H1 (cell line): Measurements from ENCODE around the gene MGAT5. TPM values are rescaled to one million over a fixed set of nuclear protein-coding genes. Genes with fewer than 3 reads are reported as not detected.

ENCODE experiments used
- CTCF ChIA-PET: fragments of 300-600 bp; sonication (Branson Sonifier 250); formaldehyde crosslinking; loops from one replicate; lab custom pipeline; 2021; ENCODE audit not compliant: partially characterized antibody; lab: Charles Lee
- POLR2A ChIA-PET: fragments of 300-600 bp; sonication (Branson Sonifier 250); formaldehyde crosslinking; loops from one replicate; lab custom pipeline; 2021; ENCODE audit warnings: inconsistent platforms; ENCODE audit not compliant: partially characterized antibody; lab: Charles Lee
- DNase-seq, 2 experiments: peaks; one replicate each; pipeline versions ENCODE4 v3.0.0 to v3.0.0-alpha.2; 2010 to 2022; ENCODE audit warnings: low spot score in 2 of 2, low read depth in 1 of 2, mixed read lengths in 1 of 2
- FAIRE-seq: peaks from 2 replicates; lab custom pipeline; 2011; peaks lifted over from hg19 to GRCh38; lab: Jason Lieb, UNC
- H2AFZ ChIP-seq: 2 replicates; pipeline ENCODE4 v1.8.1; 2012; ENCODE audit warnings: low read length, inconsistent platforms
- H2AK5ac ChIP-seq: 2 replicates; pipeline ENCODE4 v1.6.1; 2013; ENCODE audit warnings: low read depth, low read length
- H2BK120ac ChIP-seq: replicated peaks from 2 replicates; pipeline ENCODE3; 2013; ENCODE audit warnings: low read depth, low read length, inconsistent platforms
- H2BK12ac ChIP-seq: 2 replicates; pipeline ENCODE4 v1.6.1; 2013; ENCODE audit warnings: low read depth, low read length
- H2BK15ac ChIP-seq: 2 replicates; pipeline ENCODE4 v1.6.1; 2013; ENCODE audit warnings: low read length
- H2BK20ac ChIP-seq: 2 replicates; pipeline ENCODE4 v1.6.1; 2013; ENCODE audit warnings: low read length
- H2BK5ac ChIP-seq: 2 replicates; pipeline ENCODE4 v1.6.1; 2013; ENCODE audit warnings: low read depth, low read length
- H3K14ac ChIP-seq: 2 replicates; pipeline ENCODE4 v1.6.1; 2013; ENCODE audit warnings: inconsistent platforms; ENCODE audit not compliant: insufficient read length
- H3K18ac ChIP-seq: 2 replicates; pipeline ENCODE4 v1.6.1; 2013; ENCODE audit warnings: low read length; ENCODE audit errors: extremely low read depth
- H3K23ac ChIP-seq: 2 replicates; pipeline ENCODE4 v1.6.1; 2013; ENCODE audit warnings: inconsistent platforms; ENCODE audit not compliant: insufficient read length
- H3K23me2 ChIP-seq: 2 replicates; pipeline ENCODE4 v1.6.1; 2013; ENCODE audit warnings: low read depth, low read length
- H3K27ac ChIP-seq: 2 replicates; pipeline ENCODE4 v1.6.1; 2011; ENCODE audit warnings: low read depth, low read length, inconsistent platforms
- H3K27me3 ChIP-seq, 4 experiments: replicated peaks in 1 of 4; 1 replicate in 1 of 4; 2 replicates in 3 of 4; pipeline versions ENCODE4 v1.6.1 to v1.8.1; 2011 to 2013; ENCODE audit warnings: low read length in 3 of 4, mild to moderate bottlenecking in 3 of 4, inconsistent platforms in 2 of 4, mixed read lengths in 2 of 4, moderate library complexity in 1 of 4; ENCODE audit not compliant: control insufficient read depth in 3 of 4, insufficient read depth in 3 of 4; ENCODE audit errors: extremely low read depth in 1 of 4
- H3K36me3 ChIP-seq, 4 experiments: 2 replicates each; pipeline versions ENCODE4 v1.6.1 to v1.8.1; 2011 to 2013; ENCODE audit warnings: mild to moderate bottlenecking in 4 of 4, low read length in 3 of 4, moderate library complexity in 2 of 4, control low read depth in 1 of 4, inconsistent platforms in 1 of 4; ENCODE audit not compliant: insufficient read depth in 4 of 4, control insufficient read depth in 2 of 4
- H3K4ac ChIP-seq: replicated peaks from 2 replicates; pipeline ENCODE3; 2013; ENCODE audit warnings: low read length, low read depth, mixed read lengths, inconsistent platforms; ENCODE audit not compliant: insufficient read length
- H3K4me1 ChIP-seq, 4 experiments: replicated peaks in 1 of 4; 1 replicate in 1 of 4; 2 replicates in 3 of 4; pipeline versions ENCODE4 v1.6.1 to v1.8.1; 2011 to 2013; ENCODE audit warnings: low read length in 3 of 4, inconsistent platforms in 2 of 4, mixed read lengths in 1 of 4; ENCODE audit not compliant: insufficient read depth in 4 of 4, control insufficient read depth in 3 of 4
- H3K4me2 ChIP-seq, 2 experiments: 2 replicates each; pipeline versions ENCODE4 v1.6.1 to v1.8.1; 2011 to 2013; ENCODE audit warnings: low read depth in 2 of 2, low read length in 2 of 2, control low read depth in 1 of 2, inconsistent platforms in 1 of 2, mild to moderate bottlenecking in 1 of 2; ENCODE audit not compliant: insufficient read depth in 1 of 2
- H3K4me3 ChIP-seq, 4 experiments: fragments of 200-600, 300-600 bp in 1 of 4; sonication (generic), shearing (Covaris generic), sonication (Bioruptor Twin) in 1 of 4; 2 replicates each; pipeline versions ENCODE4 v1.5.1 to v1.8.1; 2011 to 2016; ENCODE audit warnings: low read length in 4 of 4, low read depth in 3 of 4, control low read depth in 2 of 4, inconsistent platforms in 2 of 4, mild to moderate bottlenecking in 2 of 4, mixed read lengths in 1 of 4, moderate library complexity in 1 of 4; ENCODE audit not compliant: insufficient read depth in 2 of 4; ENCODE audit errors: extremely low read depth in 1 of 4
- H3K56ac ChIP-seq: replicated peaks from 2 replicates; pipeline ENCODE3; 2013; ENCODE audit warnings: low read depth, mild to moderate bottlenecking, mixed read lengths, low read length, inconsistent platforms; ENCODE audit not compliant: insufficient read length
- H3K79me1 ChIP-seq: 2 replicates; pipeline ENCODE4 v1.6.1; 2013; ENCODE audit warnings: low read depth, low read length, control low read depth
- H3K79me2 ChIP-seq, 2 experiments: 2 replicates each; pipeline versions ENCODE4 v1.6.1 to v1.8.1; 2012 to 2013; ENCODE audit warnings: low read length in 2 of 2, mild to moderate bottlenecking in 2 of 2, inconsistent platforms in 1 of 2; ENCODE audit not compliant: insufficient read depth in 2 of 2, control insufficient read depth in 1 of 2
- H3K9ac ChIP-seq, 4 experiments: replicated peaks in 1 of 4; 1 replicate in 1 of 4; 2 replicates in 3 of 4; pipeline versions ENCODE4 v1.6.1 to v1.8.1; 2011 to 2013; ENCODE audit warnings: low read depth in 3 of 4, low read length in 3 of 4, control low read depth in 2 of 4, mild to moderate bottlenecking in 2 of 4, moderate library complexity in 2 of 4, inconsistent platforms in 1 of 4; ENCODE audit errors: extremely low read depth in 1 of 4
- H3K9me3 ChIP-seq, 2 experiments: 2 replicates each; pipeline versions ENCODE4 v1.6.1 to v1.8.1; 2012 to 2013; ENCODE audit warnings: mild to moderate bottlenecking in 2 of 2, moderate library complexity in 2 of 2, control low read depth in 1 of 2, inconsistent platforms in 1 of 2, low read depth in 1 of 2, low read length in 1 of 2, mixed read lengths in 1 of 2; ENCODE audit not compliant: insufficient read depth in 2 of 2
- H4K20me1 ChIP-seq, 2 experiments: replicated peaks in 1 of 2; 2 replicates each; pipeline versions ENCODE3 to v1.8.1; 2011 to 2013; ENCODE audit warnings: inconsistent platforms in 2 of 2, low read length in 2 of 2, mild to moderate bottlenecking in 1 of 2; ENCODE audit not compliant: insufficient read depth in 2 of 2, control insufficient read depth in 1 of 2
- H4K5ac ChIP-seq: 2 replicates; pipeline ENCODE4 v1.6.1; 2013; ENCODE audit warnings: low read length, low read depth, mixed read lengths, inconsistent platforms; ENCODE audit not compliant: insufficient read length
- H4K8ac ChIP-seq: 2 replicates; pipeline ENCODE4 v1.8.0; 2013; ENCODE audit warnings: mild to moderate bottlenecking, moderate library complexity, low read length, inconsistent platforms; ENCODE audit not compliant: insufficient read depth; ENCODE audit errors: extremely low read depth
- H4K91ac ChIP-seq: replicated peaks from 2 replicates; pipeline ENCODE3; 2013; ENCODE audit warnings: low read length, mixed read lengths, inconsistent platforms; ENCODE audit not compliant: insufficient read length
- BACH1 ChIP-seq: IDR thresholded peaks from 2 replicates; pipeline ENCODE4 v1.6.1; 2012; ENCODE audit warnings: low read length, improper control_type of control experiment
- CBX5 ChIP-seq: fragments of 300-800, 300-1000 bp; sonication (generic); IDR thresholded peaks from 2 replicates; pipeline ENCODE4 v1.7.1; 2016; ENCODE audit warnings: antibody characterized with exemption, low read length, low read depth
- CHD1 ChIP-seq: IDR thresholded peaks from 2 replicates; pipeline ENCODE4 v1.6.1; 2012; ENCODE audit warnings: low read depth, low read length, improper control_type of control experiment
- FOSL1 ChIP-seq: IDR thresholded peaks from 2 replicates; pipeline ENCODE4 v1.6.1; 2011; ENCODE audit warnings: mild to moderate bottlenecking, low read depth, low read length, moderate library complexity; ENCODE audit not compliant: insufficient read depth
- HDAC2 ChIP-seq, 2 experiments: fragments of 300-600 bp in 1 of 2; sonication (generic) in 1 of 2; IDR thresholded peaks; 2 replicates each; pipeline ENCODE4 v1.6.1; 2011 to 2012; ENCODE audit warnings: low read depth in 2 of 2, low read length in 2 of 2, mild to moderate bottlenecking in 2 of 2, moderate library complexity in 2 of 2, borderline replicate concordance in 1 of 2, inconsistent platforms in 1 of 2
- HDAC6 ChIP-seq: IDR thresholded peaks from one replicate; pipeline ENCODE4 v1.7.1; 2012; ENCODE audit warnings: low read depth, mild to moderate bottlenecking, inconsistent platforms, low read length, moderate library complexity
- KDM1A ChIP-seq: fragments of 200-600, 300-600 bp; sonication (generic); IDR thresholded peaks from 2 replicates; pipeline ENCODE4 v1.7.1; 2016; ENCODE audit warnings: mild to moderate bottlenecking, low read length, borderline replicate concordance
- RFX5 ChIP-seq: IDR thresholded peaks from 2 replicates; pipeline ENCODE4 v1.6.1; 2011; ENCODE audit warnings: low read depth, low read length, improper control_type of control experiment, borderline replicate concordance
- RXRA ChIP-seq: IDR thresholded peaks from 2 replicates; pipeline ENCODE4 v1.6.1; 2011; ENCODE audit warnings: low read depth, mild to moderate bottlenecking, low read length, moderate library complexity; ENCODE audit not compliant: insufficient read depth
- SP1 ChIP-seq: IDR thresholded peaks from 2 replicates; pipeline ENCODE4 v1.6.1; 2011; ENCODE audit warnings: low read depth, low read length
- TAF7 ChIP-seq: optimal IDR thresholded peaks from 2 replicates; pipeline ENCODE3; 2011; ENCODE audit warnings: low read depth, mild to moderate bottlenecking, inconsistent platforms, low read length, moderate library complexity, borderline replicate concordance
- USF2 ChIP-seq: IDR thresholded peaks from 2 replicates; pipeline ENCODE4 v1.6.1; 2011; ENCODE audit warnings: low read length, improper control_type of control experiment
- WGBS, 2 experiments: shearing (Covaris generic) in 1 of 2; methylation state at CpG; one replicate each; pipeline versions ENCODE4 v1.1.6 to v1.1.7; 2013 to 2015; ENCODE audit warnings: low lambda C conversion rate in 2 of 2, mixed read lengths in 2 of 2, inconsistent platforms in 1 of 2, low coverage in 1 of 2, missing lambda C conversion rate in 1 of 2; ENCODE audit not compliant: insufficient replicate concordance in 2 of 2, insufficient coverage in 1 of 2, insufficient read length in 1 of 2; ENCODE audit errors: extremely low coverage in 1 of 2, missing lambda C conversion rate in 1 of 2; 5-methylcytosine and 5-hydroxymethylcytosine counted together
- polyA plus RNA-seq, 7 experiments: library from polyadenylated mRNA; depleted of rRNA in 3 of 7; stranded (reverse) in 5 of 7; unstranded in 2 of 7; fragments of >200 nt in 5 of 7; fragments of 200-250 nt in 2 of 7; gene quantifications; 1 replicate in 5 of 7; 2 replicates in 1 of 7; 4 replicates in 1 of 7; pipeline versions ENCODE4 v1.2.1 to v1.2.3, GENCODE V29; 2011 to 2013; ENCODE audit warnings: missing spikeins in 2 of 7, mixed read lengths in 2 of 7
- total RNA-seq: library from RNA; stranded (reverse); fragmentation: NEBNext Ultra II Directional; extraction: Animal tissue kit (Norgen Biotek cat#: 25700); gene quantifications from 2 replicates; pipeline ENCODE4 v1.2.1, GENCODE V29; 2021

Gene MGAT5
- total and polyA plus RNA-seq, 2 of the 8 experiments (the other 6 are each of a cell fraction or from before 2014, with no cell fraction given), result 11.2 to 49.2 TPM

DNA sequence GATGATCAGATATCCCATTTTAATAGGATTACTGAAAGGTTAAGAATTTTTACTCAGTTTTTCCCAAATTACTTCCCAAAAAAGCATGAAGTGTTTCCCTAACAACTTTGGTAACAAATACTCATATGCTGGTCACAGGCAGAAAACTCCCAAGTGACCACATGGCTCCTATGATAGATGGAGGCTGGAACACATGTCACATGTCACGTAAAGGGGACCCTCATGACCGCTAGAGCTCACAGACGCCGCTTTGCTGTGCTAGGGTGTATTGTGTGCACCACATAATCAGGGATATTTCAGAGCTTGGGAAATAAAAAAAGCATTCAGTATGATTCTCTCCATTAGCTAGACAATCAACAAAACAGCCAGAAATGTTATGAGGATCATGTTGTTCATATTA is 236.7 kb downstream of the MGAT5 start:
- H3K79me2 ChIP-seq, result no peaks in the 10 kb centered on the region
- no peak for FAIRE-seq
- no peak for TF ChIP-seq CHD1
- no peak for TF ChIP-seq RFX5
- TF ChIP-seq SP1, result no peak
- no peak for TF ChIP-seq RXRA
- TF ChIP-seq HDAC6, result no peak
- TF ChIP-seq KDM1A, result no peak
- TF ChIP-seq TAF7, result no peak
- no peak for TF ChIP-seq CBX5
- no peak for TF ChIP-seq HDAC2 (IDR thresholded peaks at IDR 0.05; ENCODE audit: borderline replicate concordance in 1 of 2, low read depth in 2 of 2, low read length in 2 of 2)
- TF ChIP-seq USF2, result no peak
- no peak for TF ChIP-seq BACH1
- TF ChIP-seq FOSL1, result no peak
- TF ChIP-seq, all 59 proteins: peak for 0
- H3K4ac ChIP-seq, result no peak overlapping the region
- H3K4me2 ChIP-seq, result no peak overlapping the region
- no peak overlapping the region for H2BK120ac ChIP-seq
- no peak overlapping the region for H2BK12ac ChIP-seq
- H4K5ac ChIP-seq, result no peak overlapping the region
- H2BK15ac ChIP-seq, result no peak overlapping the region
- H3K56ac ChIP-seq, result no peak overlapping the region
- no peak overlapping the region for H3K18ac ChIP-seq
- H3K23me2 ChIP-seq, result no peaks in the 10 kb centered on the region
- H3K9me3 ChIP-seq, result no peaks in the 10 kb centered on the region
- H3K27ac ChIP-seq, result no peak overlapping the region
- no peaks in the 10 kb centered on the region for H3K27me3 ChIP-seq
- H2AFZ ChIP-seq, result no peak overlapping the region
- no peaks in the 10 kb centered on the region for H3K4me1 ChIP-seq
- H4K8ac ChIP-seq, result no peak overlapping the region
- H4K20me1 ChIP-seq, result no peaks in the 10 kb centered on the region
- H2BK5ac ChIP-seq, result no peak overlapping the region
- H3K14ac ChIP-seq, result no peak overlapping the region
- ChIA-PET POLR2A (interaction anchor here (0.6 to 0.9 kb wide), 2 partner anchors 9 to 539 kb away, joined by 5 read pairs; no protein-coding TSS in a partner anchor), CTCF (interaction anchor here (0.6 to 2.6 kb wide), 11 partner anchors 10 to 470 kb away, joined by 3 to 12 read pairs (median 3); no protein-coding TSS in a partner anchor)
- no peaks in the 10 kb centered on the region for H3K79me1 ChIP-seq
- H3K4me3 ChIP-seq, result no peak overlapping the region
- no peak overlapping the region for H4K91ac ChIP-seq
- no peak overlapping the region for H3K23ac ChIP-seq
- H2AK5ac ChIP-seq, result no peak overlapping the region
- 92% methylated on average over 4 of the region's 4 CpGs; no CpG with 5 or more reads in 1 of the 2 experiments for WGBS, 2 experiments
- no peak overlapping the region for H3K9ac ChIP-seq
- no peak for DNase-seq
- H3K36me3 ChIP-seq, result no peaks in the 10 kb centered on the region
- H2BK20ac ChIP-seq, result no peak overlapping the region
